Fibroblast of the conjunctiva (primary cell): Measurements from ENCODE around the gene SCARF2.
"Not testable (repeated sequence)": the region's sequence is repeated elsewhere in the genome, so short reads cannot be mapped to it uniquely, and the experiment has no call there.

Experiments used
- DNase-seq: peaks from one replicate; pipeline ENCODE4 v3.0.0-alpha.2; 2010; ENCODE audit warnings: low read depth

SCARF2 gene

DNA sequence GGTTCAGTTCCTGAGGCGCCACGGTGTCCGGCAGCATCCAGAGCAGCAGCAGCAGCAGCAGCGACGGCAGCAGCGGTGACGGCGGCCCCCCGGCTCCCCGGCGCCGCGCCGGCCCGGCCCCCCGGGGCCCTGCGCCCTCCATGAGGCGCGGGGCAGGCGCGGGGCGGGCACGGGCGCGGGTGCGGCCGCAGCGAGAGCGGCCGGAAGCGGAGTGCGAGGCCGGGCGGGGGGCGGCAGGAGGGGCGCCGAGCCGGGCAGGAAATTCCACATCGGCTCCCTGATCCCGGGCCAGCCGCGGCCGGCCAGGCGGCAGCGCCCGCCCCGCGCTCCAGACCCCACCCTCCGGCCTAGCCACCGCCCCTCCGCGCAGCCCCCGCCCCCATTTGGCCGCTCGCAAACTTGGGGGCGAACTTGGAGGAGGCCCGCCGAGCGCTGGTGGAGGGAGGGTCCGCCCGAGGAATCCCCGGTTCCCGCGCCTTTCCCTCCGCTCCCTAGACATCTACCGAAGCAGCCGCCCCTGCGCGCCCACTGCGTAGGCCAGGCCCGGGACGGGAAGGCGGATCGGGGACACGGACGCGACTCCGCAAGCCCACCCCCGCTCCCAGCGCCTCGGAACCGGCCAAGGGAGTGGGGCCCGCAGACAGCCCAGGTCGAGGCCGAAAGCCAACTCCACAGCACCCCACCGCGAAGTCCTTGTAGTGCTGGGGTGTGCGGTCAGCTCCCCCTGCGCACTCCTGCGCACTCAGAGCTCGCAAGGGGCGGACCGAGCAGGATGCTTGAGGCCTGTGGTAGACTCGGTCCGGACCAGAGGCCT lies at the start of gene SCARF2:
Gene SCARF2 (minus strand): TSS at position 213 of the 814 bp plus-strand sequence. CDS start 71 bp downstream, at position 142.
- DNase-seq: peak; percentile 31

DNA sequence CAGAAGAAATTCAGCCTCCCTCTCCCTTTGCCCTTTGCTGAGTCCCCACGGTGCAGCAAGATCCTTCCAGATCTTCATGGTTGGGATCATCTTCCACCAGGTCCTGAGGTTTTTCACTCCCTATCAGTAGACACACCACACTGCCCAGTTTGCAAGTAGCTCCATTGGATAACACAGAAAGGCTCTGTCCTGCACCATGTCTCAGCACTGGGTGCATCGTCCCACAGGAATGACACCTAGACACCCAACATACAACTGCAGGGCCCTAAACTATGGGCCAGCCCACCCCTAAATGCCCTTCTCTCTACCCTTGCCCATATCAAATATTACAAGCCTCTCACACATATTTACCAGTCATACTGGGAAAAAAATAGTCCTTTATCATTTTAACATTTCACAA lies 48.6 kb upstream of the SCARF2 start:
- no peak for DNase-seq

DNA sequence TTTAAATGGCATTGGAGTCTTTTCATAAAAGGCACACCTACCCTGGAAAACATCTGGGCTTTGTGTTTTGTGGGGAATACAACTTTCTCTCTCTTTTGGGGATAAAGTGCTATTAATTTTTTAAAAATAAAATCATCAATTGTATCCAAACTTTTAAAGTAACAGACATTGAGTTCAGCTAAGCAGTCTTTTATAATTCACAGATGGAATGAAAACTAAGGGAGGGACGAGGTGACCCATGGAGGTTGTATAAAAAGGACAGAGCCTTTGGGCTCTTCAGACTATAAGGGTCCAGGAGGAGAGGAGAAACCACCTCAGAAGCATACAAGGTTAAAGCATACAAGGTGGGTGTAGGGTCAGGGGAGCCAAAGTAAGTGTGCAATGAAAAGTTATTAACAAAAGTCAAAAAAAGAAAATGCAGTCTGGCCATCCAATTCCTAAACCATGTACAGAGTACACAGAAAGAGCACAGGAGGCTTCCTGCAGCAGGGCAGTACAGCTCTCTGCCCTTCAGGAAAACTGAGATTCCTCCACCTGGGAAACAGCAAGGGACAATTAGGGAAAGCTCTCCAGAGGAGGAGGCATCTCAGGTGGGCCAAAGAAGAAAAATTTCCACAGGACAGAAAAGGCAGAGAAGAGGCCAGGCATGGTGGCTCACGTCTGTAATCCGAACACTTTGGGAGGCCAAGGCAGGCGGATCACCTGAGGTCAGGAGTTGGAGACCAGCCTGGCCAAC lies 47.5 kb upstream of the SCARF2 start:
- no peak for DNase-seq

DNA sequence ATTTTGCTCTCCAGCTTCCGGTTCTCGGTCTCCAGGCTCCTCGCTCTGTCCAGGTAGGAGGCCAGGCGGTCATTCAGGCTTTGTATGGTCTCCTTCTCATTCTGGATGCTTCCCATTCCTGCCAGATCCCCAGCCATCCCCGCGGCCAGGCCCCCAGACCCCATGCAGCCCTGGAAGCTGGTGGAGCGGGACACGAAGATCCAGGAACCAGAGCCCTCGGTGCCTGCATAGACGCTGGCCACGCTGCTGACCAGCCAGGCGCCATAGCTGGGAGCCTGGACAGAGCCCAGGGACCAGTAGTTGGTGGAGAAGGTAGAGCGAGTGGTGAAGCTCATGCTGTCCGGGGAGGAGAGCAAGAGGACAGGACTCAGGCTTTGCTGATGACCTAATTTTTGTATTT lies 46.1 kb upstream of the SCARF2 start:
- DNase-seq: no peak

DNA sequence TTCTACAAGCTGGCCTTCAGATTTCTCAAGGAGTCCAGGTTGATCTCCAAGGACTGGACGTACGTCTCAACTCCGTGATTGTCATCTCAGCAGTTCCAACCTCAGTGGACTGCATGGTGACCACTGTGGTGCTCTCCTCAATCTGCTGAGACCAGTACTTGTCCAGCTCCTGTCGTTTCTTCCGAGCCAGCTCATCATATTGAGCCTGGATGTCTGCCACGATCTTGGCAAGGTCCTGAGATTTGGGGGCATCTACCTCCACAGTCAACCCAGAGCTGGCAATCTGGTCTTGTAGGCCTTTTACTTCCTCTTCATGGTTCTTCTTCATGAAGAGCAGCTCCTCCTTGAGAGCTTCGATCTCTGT lies 45.5 kb upstream of the SCARF2 start:
- DNase-seq: not testable (repeated sequence)

DNA sequence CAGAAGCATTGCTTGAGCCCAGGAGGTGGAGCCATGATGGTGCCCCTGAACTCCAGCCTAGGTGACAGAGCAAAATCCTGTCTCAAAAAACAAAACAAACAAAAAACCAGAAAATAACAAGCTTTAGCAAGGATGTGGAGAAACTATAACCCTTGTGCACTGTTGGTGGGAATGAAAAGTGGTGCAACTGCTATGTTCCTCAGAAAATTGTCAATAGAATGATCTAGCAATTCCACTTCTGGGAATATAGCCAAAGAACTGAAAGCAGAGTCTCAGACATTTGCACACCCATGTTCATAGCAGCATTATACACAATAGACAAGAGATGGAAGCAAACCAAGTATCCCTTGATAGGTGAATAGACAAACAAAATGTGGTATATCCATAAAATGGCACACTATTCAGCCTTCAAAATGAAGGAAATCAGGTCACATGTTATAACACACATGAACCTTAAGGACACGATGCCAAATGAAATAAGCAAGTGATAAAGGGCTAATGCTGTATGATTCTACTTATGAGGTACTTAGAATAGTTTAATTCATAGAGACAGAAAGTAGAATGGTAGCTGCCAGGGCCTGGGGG lies 42.1 kb upstream of the SCARF2 start:
- no peak for DNase-seq

- not testable (repeated sequence) for DNase-seq
These were observed 40.4 kb upstream of the SCARF2 start for GRCh38 chr22:20478059-20478458.

DNA sequence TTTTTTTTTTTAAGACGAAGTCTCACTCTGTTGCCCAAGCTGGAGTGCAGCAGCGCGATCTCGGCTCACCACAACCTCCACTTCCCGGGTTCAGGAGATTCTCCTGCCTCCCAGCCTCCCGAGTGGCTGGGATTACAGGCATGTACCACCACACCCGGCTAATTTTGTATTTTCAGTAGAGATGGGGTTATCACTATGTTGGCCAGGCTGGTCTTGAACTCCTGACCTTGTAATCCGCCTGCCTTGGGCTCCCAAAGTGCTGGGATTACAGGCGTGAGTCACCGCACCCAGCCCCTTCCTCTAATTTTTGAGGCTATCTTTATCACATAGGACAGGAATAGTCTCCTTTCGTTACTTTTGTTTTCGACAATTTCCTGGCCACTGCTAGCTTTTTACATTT lies 37.9 kb upstream of the SCARF2 start:
- DNase-seq: not testable (repeated sequence)

DNA sequence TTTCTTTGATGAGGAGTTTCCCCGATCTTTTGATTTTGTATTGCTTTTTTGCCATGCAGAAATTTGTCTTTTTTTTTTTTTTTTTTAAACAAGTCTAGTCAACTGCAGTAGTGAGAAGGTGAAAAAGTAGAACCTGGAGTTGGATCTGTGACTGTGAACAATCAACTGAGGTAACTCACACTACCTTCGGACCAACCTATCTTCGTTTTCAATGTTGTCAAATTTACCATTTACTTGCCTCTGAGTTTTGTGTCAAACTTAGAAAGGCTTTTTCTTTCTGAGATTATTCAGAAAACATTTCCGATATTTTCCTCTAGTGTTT lies 37.5 kb upstream of the SCARF2 start:
- DNase-seq: no peak

DNA sequence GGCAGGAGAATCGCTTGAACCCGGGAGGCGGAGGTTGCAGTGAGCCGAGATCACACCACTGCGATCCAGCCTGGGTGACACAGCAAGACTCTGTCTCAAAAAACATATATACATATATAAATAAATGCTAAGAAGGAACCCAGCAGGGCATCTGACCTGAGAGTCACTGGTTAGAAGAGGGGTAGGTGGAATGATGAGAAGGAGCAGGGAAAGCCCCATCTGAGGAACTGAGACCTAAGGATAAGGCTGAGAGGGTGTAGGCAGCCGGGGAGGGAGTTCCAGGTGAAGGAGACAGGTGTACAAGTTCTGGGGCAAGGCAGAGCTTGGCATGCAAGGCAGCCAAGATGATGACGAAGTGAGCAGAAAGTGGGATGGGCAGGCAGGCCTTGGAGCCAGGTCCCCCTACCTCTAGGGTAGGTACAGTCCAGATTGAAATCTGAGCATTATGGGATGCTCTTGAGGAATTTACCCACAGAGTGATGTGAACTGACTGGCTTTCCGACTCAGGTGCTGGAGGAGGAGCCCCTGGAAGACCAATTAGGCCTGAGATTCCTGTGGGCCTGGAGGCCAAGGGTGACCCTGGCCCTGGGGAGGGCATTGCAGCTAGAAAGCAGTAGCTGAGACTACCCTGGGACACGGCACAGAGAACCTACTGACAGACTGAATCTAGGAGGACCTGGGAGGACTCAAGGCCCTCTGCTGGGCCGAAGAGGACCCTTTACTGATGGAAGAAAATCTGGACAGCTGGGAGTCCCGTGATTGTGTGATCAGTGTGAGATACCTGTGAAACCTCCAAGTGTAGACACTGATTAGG lies 35.2 kb upstream of the SCARF2 start:
- DNase-seq: no peak

- no peak for DNase-seq
These were observed 33.7 kb upstream of the SCARF2 start for GRCh38 chr22:20471126-20471833.

DNA sequence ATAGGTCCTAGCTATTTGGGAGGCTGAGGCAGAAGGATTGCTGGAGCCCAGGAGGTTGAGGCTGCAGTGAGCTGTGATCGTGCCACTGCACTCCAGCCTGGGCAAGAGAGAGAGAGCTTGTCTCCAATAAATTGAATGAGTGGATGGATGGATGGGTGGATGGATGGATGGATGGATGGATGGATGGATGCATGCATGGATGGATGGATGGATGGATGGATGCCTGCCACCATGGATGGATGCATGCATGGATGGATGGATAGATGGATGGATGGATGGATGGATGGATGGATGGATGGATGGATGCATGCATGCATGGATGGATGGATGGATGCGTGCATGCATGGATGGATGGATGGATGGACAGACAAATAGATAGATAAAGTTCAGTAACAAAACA lies 32.9 kb upstream of the SCARF2 start:
- DNase-seq: not testable (repeated sequence)

DNA sequence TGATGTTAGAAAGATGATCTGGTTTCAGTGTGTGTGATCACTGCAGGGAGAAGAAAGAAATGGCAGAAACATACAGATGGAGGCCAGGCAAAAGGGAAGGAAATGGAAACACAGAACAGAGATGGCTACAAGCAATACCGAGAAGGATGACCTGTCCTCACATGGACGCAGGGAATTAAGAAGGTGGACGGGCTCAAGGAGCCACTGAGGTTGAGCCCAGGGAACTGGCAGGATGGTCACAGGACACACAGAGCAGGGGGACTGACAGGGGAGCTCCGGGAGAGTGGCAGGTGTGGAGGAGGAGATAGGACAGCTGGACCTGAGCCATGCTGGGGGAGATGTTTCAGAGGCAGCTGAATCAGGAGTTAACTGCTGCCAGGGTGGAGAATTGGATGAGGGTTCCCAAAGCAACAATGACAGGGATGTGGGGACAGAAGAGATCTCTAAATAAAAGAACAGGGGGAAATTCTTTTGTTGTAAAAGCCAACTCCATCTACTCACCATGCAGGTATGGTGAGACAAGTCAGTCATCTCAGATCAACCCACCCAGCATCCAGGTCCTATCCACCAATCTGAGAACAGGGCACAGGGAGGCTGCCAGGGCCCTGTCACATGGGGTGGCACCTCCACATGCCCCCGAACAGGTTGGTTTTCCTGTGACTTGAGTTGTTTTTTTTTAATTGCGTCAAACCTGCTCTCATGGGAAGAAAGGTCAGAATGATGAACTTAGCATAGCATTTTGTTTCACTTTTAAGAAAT lies 31.7 kb upstream of the SCARF2 start:
- no peak for DNase-seq

- DNase-seq: no peak
These were observed 29.2 kb upstream of the SCARF2 start for GRCh38 chr22:20466659-20467379.

- DNase-seq: no peak
These were observed 28.1 kb upstream of the SCARF2 start for GRCh38 chr22:20465759-20466077.

DNA sequence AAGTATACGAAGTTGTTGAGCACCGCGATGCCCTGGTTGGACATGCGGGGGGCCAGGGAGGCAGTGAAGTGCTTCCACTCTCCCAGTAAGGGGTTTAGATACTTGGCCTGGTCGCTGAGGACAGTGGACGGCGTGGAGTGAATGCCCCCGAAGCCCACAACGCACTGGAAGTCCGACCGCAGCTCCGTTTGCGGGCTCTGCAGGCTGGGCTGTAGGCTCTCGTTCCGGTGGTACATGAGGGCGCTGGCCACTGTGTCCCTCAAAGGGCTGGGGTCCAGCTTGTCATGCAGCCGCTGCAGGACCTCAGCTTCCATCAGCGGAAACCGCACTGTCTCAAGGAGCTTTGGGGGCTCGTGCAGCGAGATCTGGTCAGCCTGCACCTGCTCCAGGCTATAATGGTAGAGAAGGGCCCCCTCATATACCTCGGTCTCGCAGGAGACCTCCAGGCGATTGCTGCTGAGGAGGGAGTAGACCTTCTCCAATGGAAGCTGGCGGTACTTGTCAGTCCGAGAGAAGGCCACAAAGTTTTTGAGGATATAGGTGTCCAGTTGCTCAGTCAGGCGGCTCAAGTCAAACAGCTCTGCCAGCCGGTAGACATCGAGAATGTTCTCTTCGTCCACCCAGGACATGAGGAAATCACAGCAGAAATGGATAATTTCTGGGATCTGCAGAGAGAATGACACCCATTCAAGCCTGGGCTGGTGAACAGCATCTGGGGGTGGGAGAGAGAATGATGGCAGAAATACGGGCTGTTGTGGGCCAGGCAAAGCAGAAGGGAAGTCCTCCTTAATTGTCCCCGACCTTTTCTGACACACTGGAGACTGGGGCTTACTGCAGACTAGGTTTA lies 27.5 kb upstream of the SCARF2 start:
- DNase-seq: no peak

- DNase-seq: no peak
These were observed 26.5 kb upstream of the SCARF2 start for GRCh38 chr22:20464096-20464614.

DNA sequence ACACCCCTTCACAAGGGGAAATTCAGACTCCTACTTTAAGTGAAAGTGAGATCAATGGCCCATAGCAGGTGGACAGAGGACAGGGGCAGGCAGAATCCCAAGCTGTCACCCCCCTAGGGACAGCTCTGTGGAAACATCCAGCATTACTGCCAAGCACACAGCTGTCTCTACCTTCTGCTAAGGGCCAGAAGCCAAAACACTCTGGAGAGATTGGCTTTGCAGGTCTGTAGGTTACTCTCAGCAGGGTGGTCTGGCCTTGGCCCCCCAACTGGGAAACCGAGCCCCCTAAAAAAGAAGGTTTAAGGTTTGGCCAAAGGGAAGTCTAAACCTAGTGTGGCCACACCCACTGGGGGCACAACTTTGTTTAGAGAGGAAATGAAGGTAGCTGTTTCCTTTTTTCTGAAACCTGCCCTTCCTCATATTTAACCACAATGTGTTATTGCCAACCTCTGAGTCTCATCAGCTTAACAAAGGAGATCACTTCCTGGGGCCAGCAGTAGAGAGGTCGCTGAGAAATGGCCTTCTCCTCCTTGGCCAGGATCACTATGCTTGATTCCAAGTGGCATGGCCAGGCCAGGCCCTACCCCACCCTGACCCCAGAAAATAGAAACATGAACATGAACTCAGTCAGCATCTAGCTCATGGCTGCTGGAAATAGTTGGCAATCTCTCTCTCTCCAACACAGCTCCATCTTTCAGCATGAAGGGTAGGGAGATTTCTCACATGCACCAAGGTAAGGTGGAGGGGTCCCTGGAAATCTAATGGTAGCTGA lies 25.9 kb upstream of the SCARF2 start:
- DNase-seq: no peak

DNA sequence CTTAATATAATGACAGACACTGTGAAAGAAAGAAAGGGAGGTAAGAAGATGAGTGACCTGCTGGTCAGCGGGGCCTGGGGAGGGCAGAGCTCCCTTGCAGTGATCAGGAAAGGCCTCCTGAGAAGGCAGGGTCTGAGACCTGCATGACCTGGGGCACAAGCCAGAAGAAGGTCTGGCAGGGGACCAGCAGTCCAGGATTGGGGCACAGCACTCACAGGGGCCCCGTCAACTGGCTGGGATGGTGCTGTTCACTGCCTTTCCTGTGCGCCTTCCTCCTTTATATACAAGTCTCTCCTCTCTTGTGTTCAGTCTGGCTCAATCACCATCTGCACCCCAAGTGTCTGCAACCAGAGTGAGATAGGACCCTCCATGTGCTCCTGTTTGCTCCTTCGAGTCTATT lies 22.2 kb upstream of the SCARF2 start:
- DNase-seq: no peak
